ENCODE measurements around the gene SRSF7. TPM values are rescaled to one million over a fixed set of nuclear protein-coding genes. Genes with fewer than 3 reads are reported as not detected.

Gene SRSF7
- total RNA-seq, 1 donor from 2014 or later: 112 TPM

- H3K36me3 ChIP-seq: peaks cover 26% of the 10 kb centered on the region
- intact Hi-C loops (cut with DNase I): no loop called here
- no peaks in the 10 kb centered on the region for H3K27me3 ChIP-seq
- H3K9me3 ChIP-seq: no peaks in the 10 kb centered on the region
- no peak for TF ChIP-seq CTCF (IDR thresholded peaks at IDR 0.05)
- no peak for ATAC-seq
- peaks cover 33% of the 10 kb centered on the region for H3K4me1 ChIP-seq
- DNase-seq: no peak
- no peak overlapping the region for H3K4me3 ChIP-seq
- peak overlapping the region; percentile 74 for H3K27ac ChIP-seq
Observed at GRCh38 chr2:38735999-38736320, 15.2 kb downstream of the SRSF7 start.

GRCh38 chr2:38734299-38735058, 16.7 kb downstream of the SRSF7 start:
- Histone ChIP-seq H3K27me3 (no peaks in the 10 kb centered on the region), H3K36me3 (peaks cover 33% of the 10 kb centered on the region), H3K4me1 (peaks cover 28% of the 10 kb centered on the region), H3K9me3 (no peaks in the 10 kb centered on the region), H3K27ac (no peak overlapping the region), H3K4me3 (no peak overlapping the region)
- ATAC-seq (no peak), DNase-seq (no peak)
- no peak for TF ChIP-seq CTCF (IDR thresholded peaks at IDR 0.05)
- intact Hi-C loops (cut with DNase I): no loop called here

- Histone ChIP-seq H3K4me1 (peaks cover 28% of the 10 kb centered on the region), H3K36me3 (peaks cover 39% of the 10 kb centered on the region), H3K4me3 (no peak overlapping the region), H3K9me3 (no peaks in the 10 kb centered on the region), H3K27ac (no peak overlapping the region), H3K27me3 (no peaks in the 10 kb centered on the region)
- TF ChIP-seq CTCF (IDR thresholded peaks at IDR 0.05): no peak
- ATAC-seq: no peak
- peak; percentile 18 for DNase-seq
- intact Hi-C loops (cut with DNase I): no loop called here
Observed at GRCh38 chr2:38733300-38733971, 17.7 kb downstream of the SRSF7 start.

GRCh38 chr2:38731684-38732221, 19.4 kb downstream of the SRSF7 start:
- Histone ChIP-seq H3K27me3 (no peaks in the 10 kb centered on the region), H3K4me3 (no peak overlapping the region), H3K4me1 (peaks cover 17% of the 10 kb centered on the region), H3K36me3 (peaks cover 39% of the 10 kb centered on the region), H3K27ac (no peak overlapping the region), H3K9me3 (no peaks in the 10 kb centered on the region)
- ATAC-seq (no peak), DNase-seq (peak; percentile 31)
- intact Hi-C loops (cut with DNase I): no loop called here
- TF ChIP-seq CTCF (IDR thresholded peaks at IDR 0.05): no peak

- no peak for TF ChIP-seq CTCF (IDR thresholded peaks at IDR 0.05)
- H3K36me3 ChIP-seq: peaks cover 39% of the 10 kb centered on the region
- intact Hi-C loops (cut with DNase I): no loop called here
- DNase-seq (peak; percentile 17), ATAC-seq (no peak)
- H3K4me3 ChIP-seq: no peak overlapping the region
- no peaks in the 10 kb centered on the region for H3K27me3 ChIP-seq
- no peaks in the 10 kb centered on the region for H3K9me3 ChIP-seq
- no peak overlapping the region for H3K27ac ChIP-seq
- H3K4me1 ChIP-seq: peaks cover 11% of the 10 kb centered on the region
Observed at GRCh38 chr2:38731090-38731489, 20.1 kb downstream of the SRSF7 start.

Data from upper lobe of right lung (tissue), 1 donor.